IPS DF 4.7 (cell line): ENCODE results near the gene RNF25.

Experiments
- DNase-seq: peaks from one replicate; pipeline ENCODE4 v3.0.0-alpha.2; 2013; ENCODE audit warnings: low spot score; ENCODE audit errors: extremely low read depth

RNF25 gene

GRCh38 chr2:218679119-218679518 is 7.3 kb upstream of the RNF25 start:
- DNase-seq: no peak

- no peak for DNase-seq
Measured at GRCh38 chr2:218671097-218671653, 627 bp downstream of the RNF25 start.

- DNase-seq: no peak
Measured at GRCh38 chr2:218664653-218665052, 7.1 kb downstream of the RNF25 start.

- no peak for DNase-seq
Measured at GRCh38 chr2:218663901-218664300, 7.9 kb downstream of the RNF25 start.

GRCh38 chr2:218662827-218663226 is 9.0 kb downstream of the RNF25 start:
- no peak for DNase-seq

GRCh38 chr2:218662377-218662776 is 9.4 kb downstream of the RNF25 start:
- DNase-seq: no peak

- DNase-seq: no peak
Measured at GRCh38 chr2:218659988-218660358, 11.8 kb downstream of the RNF25 start.

- peak; percentile 64 for DNase-seq
Measured at GRCh38 chr2:218659258-218659987, 12.4 kb downstream of the RNF25 start, which contains the start of the genes BCS1L and ZNF142. TSS of gene BCS1L (plus strand) at chr2:218659683. CDS start at chr2:218660988, 1,305 bp downstream. TSS of gene ZNF142 (minus strand) at chr2:218659623. CDS start at chr2:218656429, 3,194 bp downstream.

GRCh38 chr2:218658671-218659257 is 13.0 kb downstream of the RNF25 start:
- DNase-seq: no peak

- DNase-seq: no peak
Measured at GRCh38 chr2:218655751-218656150, 16.1 kb downstream of the RNF25 start.

- DNase-seq: no peak
Measured at GRCh38 chr2:218648787-218649100, 23.1 kb downstream of the RNF25 start.

GRCh38 chr2:218648088-218648786 is 23.6 kb downstream of the RNF25 start:
- DNase-seq: peak; percentile 30

GRCh38 chr2:218645126-218645525 is 26.7 kb downstream of the RNF25 start:
- DNase-seq: no peak

- no peak for DNase-seq
Measured at GRCh38 chr2:218644721-218645120, 27.1 kb downstream of the RNF25 start.

GRCh38 chr2:218643751-218644310 is 28.0 kb downstream of the RNF25 start:
- DNase-seq: no peak

GRCh38 chr2:218642786-218643185 is 29.0 kb downstream of the RNF25 start:
- no peak for DNase-seq

GRCh38 chr2:218642121-218642656 is 29.6 kb downstream of the RNF25 start:
- DNase-seq: no peak

GRCh38 chr2:218638372-218638771 is 33.4 kb downstream of the RNF25 start:
- no peak for DNase-seq

GRCh38 chr2:218635719-218636118 is 36.1 kb downstream of the RNF25 start:
- no peak for DNase-seq

GRCh38 chr2:218631837-218632236 is 40.0 kb downstream of the RNF25 start:
- no peak for DNase-seq

GRCh38 chr2:218627939-218628338 is 43.9 kb downstream of the RNF25 start:
- DNase-seq: no peak

GRCh38 chr2:218626369-218626768 is 45.4 kb downstream of the RNF25 start:
- DNase-seq: no peak
